Breast epithelium (tissue), 3 donors: ENCODE results near the gene ESYT2.

Source experiments
- CTCF ChIP-seq, 3 donors: fragments of 450-650 bp; IDR thresholded peaks; one replicate each; pipeline ENCODE4 v1.5.1; 2016 to 2017; ENCODE audit warnings: antibody characterized with exemption in 3 of 3, mild to moderate bottlenecking in 3 of 3, moderate library complexity in 3 of 3
- POLR2A ChIP-seq: fragments of 450-650 bp; IDR thresholded peaks from one replicate; pipeline ENCODE4 v1.6.1; 2016; ENCODE audit warnings: antibody characterized with exemption, mild to moderate bottlenecking, moderate library complexity
- POLR2AphosphoS5 ChIP-seq, 3 donors: sonication (generic); formaldehyde crosslinking; IDR thresholded peaks; one replicate each; pipeline ENCODE4 v1.6.1; 2017; ENCODE audit warnings: antibody characterized with exemption in 3 of 3

- TF ChIP-seq CTCF (IDR thresholded peaks at IDR 0.05) (no peak), POLR2A (no peak), POLR2AphosphoS5 (IDR thresholded peaks at IDR 0.05) (no peak)
Observed at GRCh38 chr7:158745057-158745715, 84.1 kb downstream of the ESYT2 start.
